ENCODE results near the gene MYO7B. TPM values are rescaled to one million over a fixed set of nuclear protein-coding genes. Genes with fewer than 3 reads are reported as not detected.

Gene MYO7B
- total RNA-seq, 1 donor from 2014 or later, result 3.0 TPM

- Mint-ChIP-seq H3K9me3 (no peaks in the 10 kb centered on the region), H3K4me1 (peaks cover 85% of the 10 kb centered on the region), H3K36me3 (ENCODE audit: low read depth) (no peaks in the 10 kb centered on the region), H3K27ac (no peak overlapping the region), H3K27me3 (no peaks in the 10 kb centered on the region), H3K4me3 (no peak overlapping the region)
- POLR2A ChIA-PET, result no interaction called here
- CTCF ChIA-PET, result no interaction called here
- intact Hi-C loops (cut with micrococcal nuclease), result no loop called here
- no peak for TF ChIP-seq CTCF (IDR thresholded peaks at IDR 0.05)
- ATAC-seq (ENCODE audit: low read depth), result no peak
- no peak for DNase-seq
These were observed 93.5 kb downstream of the MYO7B start for GRCh38 chr2:127628767-127629614.

- no peak for TF ChIP-seq CTCF (IDR thresholded peaks at IDR 0.05)
- Mint-ChIP-seq H3K27ac (peak overlapping the region; percentile 74), H3K9me3 (no peaks in the 10 kb centered on the region), H3K4me1 (peaks cover 86% of the 10 kb centered on the region), H3K27me3 (no peaks in the 10 kb centered on the region), H3K36me3 (ENCODE audit: low read depth) (no peaks in the 10 kb centered on the region), H3K4me3 (no peak overlapping the region)
- DNase-seq, result no peak
- POLR2A ChIA-PET, result interaction anchor here (1.5 kb wide), 1 partner anchor 10 kb away, joined by 5 read pairs; no protein-coding TSS in a partner anchor
- no peak for ATAC-seq (ENCODE audit: low read depth)
- CTCF ChIA-PET, result no interaction called here
- intact Hi-C loops (cut with micrococcal nuclease), result loop anchor here (1.0 to 10.0 kb wide), 2 partner anchors 11 to 545 kb away; no protein-coding TSS in a partner anchor
These were observed 94.2 kb downstream of the MYO7B start for GRCh38 chr2:127629637-127630036.

GRCh38 chr2:127630096-127630863 is 94.8 kb downstream of the MYO7B start:
- Mint-ChIP-seq H3K4me3 (peak overlapping the region; percentile 17), H3K9me3 (no peaks in the 10 kb centered on the region), H3K4me1 (peaks cover 87% of the 10 kb centered on the region), H3K27ac (peak overlapping the region; percentile 74), H3K27me3 (no peaks in the 10 kb centered on the region), H3K36me3 (ENCODE audit: low read depth) (no peaks in the 10 kb centered on the region)
- POLR2A ChIA-PET, result interaction anchor here (1.2 to 1.5 kb wide), 2 partner anchors 9 to 10 kb away, joined by 4 to 5 read pairs; no protein-coding TSS in a partner anchor
- intact Hi-C loops (cut with micrococcal nuclease), result loop anchor here (1.0 to 10.0 kb wide), 2 partner anchors 10 to 545 kb away; no protein-coding TSS in a partner anchor
- no peak for TF ChIP-seq CTCF (IDR thresholded peaks at IDR 0.05)
- DNase-seq (no peak), ATAC-seq (ENCODE audit: low read depth) (no peak)
- CTCF ChIA-PET, result interaction anchor here (1.2 to 1.3 kb wide), 2 partner anchors 19 to 39 kb away, joined by 3 read pairs; no protein-coding TSS in a partner anchor

- Mint-ChIP-seq H3K27me3 (no peaks in the 10 kb centered on the region), H3K9me3 (no peaks in the 10 kb centered on the region), H3K4me3 (peak overlapping the region; percentile 50), H3K36me3 (ENCODE audit: low read depth) (no peaks in the 10 kb centered on the region), H3K4me1 (peaks cover 89% of the 10 kb centered on the region), H3K27ac (peak overlapping the region; percentile 74)
- no peak for TF ChIP-seq CTCF (IDR thresholded peaks at IDR 0.05)
- CTCF ChIA-PET, result interaction anchor here (1.2 to 1.3 kb wide), 2 partner anchors 18 to 40 kb away, joined by 3 read pairs; no protein-coding TSS in a partner anchor
- ATAC-seq (ENCODE audit: low read depth) (no peak), DNase-seq (no peak)
- POLR2A ChIA-PET, result interaction anchor here (1.2 to 1.8 kb wide), 4 partner anchors 9 to 38 kb away, joined by 4 to 5 read pairs (median 4); no protein-coding TSS in a partner anchor
- intact Hi-C loops (cut with micrococcal nuclease), result loop anchor here (1.0 to 10.0 kb wide), 2 partner anchors 9 to 546 kb away; no protein-coding TSS in a partner anchor
These were observed 95.5 kb downstream of the MYO7B start for GRCh38 chr2:127630864-127631540.

Measured in activated B cell treated with CpG ODN at 0.5 μM for 24 hours (primary cell).